Uterus (tissue), 4 donors: ENCODE data around the gene CCDC85B. TPM values are rescaled to one million over a fixed set of nuclear protein-coding genes. Genes with fewer than 3 reads are reported as not detected.

Experiments used
- DNase-seq, 2 donors: peaks; one replicate each; pipeline ENCODE4 v3.0.0-alpha.2; 2019 to 2020
- H3K27ac ChIP-seq, 2 donors: fragments of 200-600 bp; sonication (generic); 1 replicate in 1 of 2; 2 replicates in 1 of 2; pipeline ENCODE4 v1.5.1; 2016 to 2018
- H3K27me3 ChIP-seq, 2 donors: fragments of 200-600 bp; sonication (generic); one replicate each; pipeline ENCODE4 v1.5.1; 2018 to 2019; ENCODE audit warnings: control low read depth in 1 of 2
- H3K36me3 ChIP-seq, 2 donors: fragments of 200-600 bp; sonication (generic); one replicate each; pipeline ENCODE4 v1.5.1; 2019; ENCODE audit warnings: control low read depth in 1 of 2
- H3K4me1 ChIP-seq, 2 donors: fragments of 200-600 bp; sonication (generic); one replicate each; pipeline ENCODE4 v1.5.1; 2018 to 2019; ENCODE audit warnings: control low read depth in 1 of 2
- H3K4me3 ChIP-seq, 2 donors: fragments of 200-600 bp; sonication (generic); 1 replicate in 1 of 2; 2 replicates in 1 of 2; pipeline ENCODE4 v1.5.1; 2018 to 2019; ENCODE audit warnings: mild to moderate bottlenecking in 1 of 2
- H3K9me3 ChIP-seq, 2 donors: fragments of 200-600 bp; sonication (generic); one replicate each; pipeline ENCODE4 v1.5.1; 2019; ENCODE audit warnings: control low read depth in 1 of 2
- POLR2A ChIP-seq, 2 donors: fragments of 450-650 bp; IDR thresholded peaks; one replicate each; pipeline ENCODE4 v1.6.1; 2016; ENCODE audit warnings: antibody characterized with exemption in 2 of 2, mild to moderate bottlenecking in 1 of 2, moderate library complexity in 1 of 2
- intact Hi-C: fragments of 100-400 bp; cut with DNase I; formaldehyde crosslinking; loops from one replicate; pipeline ENCODE4 v1.15.1; 2023; ENCODE audit warnings: low total_unique reads
- total RNA-seq, 4 donors: library from RNA; depleted of rRNA in 3 of 4; stranded (reverse); fragments of >200 nt in 3 of 4; gene quantifications; one replicate each; pipeline versions ENCODE4 v1.1.0 to v1.2.4, GENCODE V29; 2014 to 2023
- TF ChIP-seq, protein P1 (sequence below), 4 experiments: fragments of 200-600 bp in 2 of 4; fragments of 450-650 bp in 2 of 4; sonication (generic) in 2 of 4; IDR thresholded peaks; one replicate each; pipeline ENCODE4 v1.5.1; 2016 to 2019; ENCODE audit warnings: antibody characterized with exemption in 4 of 4, mild to moderate bottlenecking in 2 of 4, moderate library complexity in 1 of 4
- donor health status: DM: yes; HTN: yes; CAD: no.

CCDC85B gene
- total RNA-seq, 4 donors from 2014 or later, result 22.3 to 141 (median 54.5) TPM

DNA sequence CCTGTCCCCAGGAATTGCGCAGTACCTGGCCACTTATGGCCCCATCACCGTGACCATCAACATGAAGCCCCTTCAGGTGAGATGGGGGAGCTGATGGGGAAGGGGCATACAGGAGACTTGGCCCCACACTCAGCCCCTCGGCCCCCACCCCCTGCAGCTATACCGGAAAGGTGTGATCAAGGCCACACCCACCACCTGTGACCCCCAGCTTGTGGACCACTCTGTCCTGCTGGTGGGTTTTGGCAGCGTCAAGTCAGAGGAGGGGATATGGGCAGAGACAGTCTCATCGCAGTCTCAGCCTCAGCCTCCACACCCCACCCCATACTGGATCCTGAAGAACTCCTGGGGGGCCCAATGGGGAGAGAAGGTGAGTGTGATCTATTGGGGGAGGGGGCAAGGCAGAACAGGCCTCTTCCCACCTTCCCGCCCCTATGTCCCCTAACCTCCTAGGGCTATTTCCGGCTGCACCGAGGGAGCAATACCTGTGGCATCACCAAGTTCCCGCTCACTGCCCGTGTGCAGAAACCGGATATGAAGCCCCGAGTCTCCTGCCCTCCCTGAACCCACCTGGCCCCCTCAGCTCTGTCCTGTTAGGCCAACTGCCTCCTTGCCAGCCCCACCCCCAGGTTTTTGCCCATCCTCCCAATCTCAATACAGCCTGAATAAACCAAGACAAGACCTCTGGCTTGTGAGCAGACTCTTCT, 7.3 kb upstream of the CCDC85B start:
- no peak for TF ChIP-seq POLR2A (IDR thresholded peaks at IDR 0.05)
- TF ChIP-seq, protein P1, sequence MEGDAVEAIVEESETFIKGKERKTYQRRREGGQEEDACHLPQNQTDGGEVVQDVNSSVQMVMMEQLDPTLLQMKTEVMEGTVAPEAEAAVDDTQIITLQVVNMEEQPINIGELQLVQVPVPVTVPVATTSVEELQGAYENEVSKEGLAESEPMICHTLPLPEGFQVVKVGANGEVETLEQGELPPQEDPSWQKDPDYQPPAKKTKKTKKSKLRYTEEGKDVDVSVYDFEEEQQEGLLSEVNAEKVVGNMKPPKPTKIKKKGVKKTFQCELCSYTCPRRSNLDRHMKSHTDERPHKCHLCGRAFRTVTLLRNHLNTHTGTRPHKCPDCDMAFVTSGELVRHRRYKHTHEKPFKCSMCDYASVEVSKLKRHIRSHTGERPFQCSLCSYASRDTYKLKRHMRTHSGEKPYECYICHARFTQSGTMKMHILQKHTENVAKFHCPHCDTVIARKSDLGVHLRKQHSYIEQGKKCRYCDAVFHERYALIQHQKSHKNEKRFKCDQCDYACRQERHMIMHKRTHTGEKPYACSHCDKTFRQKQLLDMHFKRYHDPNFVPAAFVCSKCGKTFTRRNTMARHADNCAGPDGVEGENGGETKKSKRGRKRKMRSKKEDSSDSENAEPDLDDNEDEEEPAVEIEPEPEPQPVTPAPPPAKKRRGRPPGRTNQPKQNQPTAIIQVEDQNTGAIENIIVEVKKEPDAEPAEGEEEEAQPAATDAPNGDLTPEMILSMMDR (IDR thresholded peaks at IDR 0.05), result no peak
- no peaks in the 10 kb centered on the region for H3K27me3 ChIP-seq
- no peak overlapping the region for H3K27ac ChIP-seq
- peaks cover 4 to 9% of the 10 kb centered on the region in 2 donors for H3K4me1 ChIP-seq
- no peak overlapping the region for H3K4me3 ChIP-seq
- no peaks in the 10 kb centered on the region for H3K36me3 ChIP-seq
- no peak for DNase-seq
- intact Hi-C loops, result loop anchor here (5.0 kb wide), 1 partner anchor 104 kb away; no protein-coding TSS in a partner anchor
- no peaks in the 10 kb centered on the region for H3K9me3 ChIP-seq

- H3K27me3 ChIP-seq, result no peaks in the 10 kb centered on the region
- intact Hi-C loops, result loop anchor here (5.0 kb wide), 1 partner anchor 103 kb away; no protein-coding TSS in a partner anchor
- peak overlapping the region; percentile 24 to 38 for H3K27ac ChIP-seq
- TF ChIP-seq POLR2A (IDR thresholded peaks at IDR 0.05), result no peak
- TF ChIP-seq, protein P1 (IDR thresholded peaks at IDR 0.05), result no peak
- no peaks in the 10 kb centered on the region for H3K9me3 ChIP-seq
- DNase-seq, result no peak
- H3K36me3 ChIP-seq, result no peaks in the 10 kb centered on the region
- H3K4me3 ChIP-seq, result no peak overlapping the region
- peaks cover 4 to 9% of the 10 kb centered on the region in 2 donors for H3K4me1 ChIP-seq
Measured at GRCh38 chr11:65883786-65884715, 6.4 kb upstream of the CCDC85B start.

GRCh38 chr11:65884716-65885092, 5.8 kb upstream of the CCDC85B start:
- Histone ChIP-seq H3K27ac (peak overlapping the region; percentile 24 to 38), H3K9me3 (no peaks in the 10 kb centered on the region), H3K4me3 (no peak overlapping the region), H3K4me1 (peaks cover 4 to 9% of the 10 kb centered on the region in 2 donors), H3K36me3 (no peaks in the 10 kb centered on the region), H3K27me3 (no peaks in the 10 kb centered on the region)
- intact Hi-C loops, result loop anchor here (5.0 kb wide), 1 partner anchor 103 kb away; no protein-coding TSS in a partner anchor
- TF ChIP-seq, protein P1 (IDR thresholded peaks at IDR 0.05), result peak; percentile 97 to 99 (median 98)
- TF ChIP-seq POLR2A (IDR thresholded peaks at IDR 0.05), result no peak
- DNase-seq, result peak; percentile 68 to 73

DNA sequence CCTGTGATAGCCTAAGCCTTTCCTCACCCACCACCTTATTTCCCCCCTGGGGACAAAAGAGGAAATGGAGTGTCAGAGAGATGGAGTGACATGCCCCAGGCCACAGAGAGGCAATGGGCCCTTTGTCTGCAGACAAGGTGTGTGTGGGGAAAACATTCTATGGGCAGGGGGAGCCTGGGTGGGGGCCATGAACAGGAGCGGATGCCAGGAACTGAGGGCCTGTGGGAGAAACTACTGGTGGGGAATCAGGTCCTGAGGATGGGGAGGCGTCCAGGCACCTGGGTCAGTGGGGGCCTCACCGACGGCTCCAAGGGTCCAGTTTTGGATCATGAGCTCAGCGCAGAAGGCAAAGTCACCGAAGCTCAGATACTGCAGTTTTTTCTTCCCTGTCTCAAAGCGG, 5.2 kb upstream of the CCDC85B start:
- H3K27me3 ChIP-seq, result no peaks in the 10 kb centered on the region
- H3K9me3 ChIP-seq, result no peaks in the 10 kb centered on the region
- H3K4me1 ChIP-seq, result peaks cover 4 to 9% of the 10 kb centered on the region in 2 donors
- no peak overlapping the region for H3K4me3 ChIP-seq
- H3K36me3 ChIP-seq, result no peaks in the 10 kb centered on the region
- no peak for DNase-seq
- intact Hi-C loops, result no loop called here
- TF ChIP-seq, protein P1 (IDR thresholded peaks at IDR 0.05), result no peak
- no peak for TF ChIP-seq POLR2A (IDR thresholded peaks at IDR 0.05)
- peak overlapping the region in 1 of 2 donors; percentile 38 for H3K27ac ChIP-seq
